ENCODE results near the gene UFL1. TPM values are rescaled to one million over a fixed set of nuclear protein-coding genes. Genes with fewer than 3 reads are reported as not detected.
"Not testable (repeated sequence)": the region's sequence is repeated elsewhere in the genome, so short reads cannot be mapped to it uniquely, and the experiment has no call there.

Gene UFL1
- total RNA-seq, 1 donor from 2014 or later: 23.0 TPM

GRCh38 chr6:96554558-96554957 is 33.0 kb downstream of the UFL1 start:
- TF ChIP-seq CTCF (IDR thresholded peaks at IDR 0.05): no peak
- no peaks in the 10 kb centered on the region for H3K9me3 ChIP-seq
- intact Hi-C loops (cut with DNase I): no loop called here

GRCh38 chr6:96559740-96560139 is 38.1 kb downstream of the UFL1 start:
- H3K36me3 ChIP-seq: peaks cover 16% of the 10 kb centered on the region
- H3K27ac ChIP-seq; H3K4me3 ChIP-seq; H3K9me3 ChIP-seq; DNase-seq; H3K27me3 ChIP-seq; H3K4me1 ChIP-seq; intact Hi-C loops (cut with DNase I); ATAC-seq: not testable (repeated sequence)

More at GRCh38 chr6:96554558-96554957, 33.0 kb downstream of the UFL1 start:
- Histone ChIP-seq H3K4me1 (no peaks in the 10 kb centered on the region), H3K36me3 (peaks cover 67% of the 10 kb centered on the region), H3K4me3 (no peak overlapping the region), H3K27me3 (no peaks in the 10 kb centered on the region), H3K27ac (no peak overlapping the region)
- no peak for ATAC-seq
- no peak for DNase-seq

- Histone ChIP-seq H3K27me3 (no peaks in the 10 kb centered on the region), H3K4me1 (no peaks in the 10 kb centered on the region), H3K27ac (no peak within 1 kb of the TSS), H3K4me3 (peak within 1 kb of the TSS; percentile 30), H3K9me3 (no peaks in the 10 kb centered on the region), H3K36me3 (no peaks in the 10 kb centered on the region)
- intact Hi-C loops (cut with DNase I): no loop called here
- DNase-seq (no peak), ATAC-seq (no peak)
- TF ChIP-seq CTCF (IDR thresholded peaks at IDR 0.05): no peak
These were observed 41.3 kb downstream of the UFL1 start, which contains the start of gene FHL5 for GRCh38 chr6:96562886-96563285. Gene FHL5 (plus strand): TSS chr6:96563128. CDS start chr6:96603614, 40,486 bp downstream.

GRCh38 chr6:96563853-96564252 is 42.2 kb downstream of the UFL1 start:
- intact Hi-C loops (cut with DNase I): no loop called here
- H3K36me3 ChIP-seq: no peaks in the 10 kb centered on the region
- no peaks in the 10 kb centered on the region for H3K4me1 ChIP-seq
- H3K9me3 ChIP-seq: no peaks in the 10 kb centered on the region
- H3K27ac ChIP-seq: no peak overlapping the region
- ATAC-seq: no peak
- H3K27me3 ChIP-seq: no peaks in the 10 kb centered on the region
- peak overlapping the region; percentile 30 for H3K4me3 ChIP-seq
- DNase-seq: no peak
- no peak for TF ChIP-seq CTCF (IDR thresholded peaks at IDR 0.05)

GRCh38 chr6:96570053-96570452 is 48.4 kb downstream of the UFL1 start:
- Histone ChIP-seq H3K27ac (no peak overlapping the region), H3K4me1 (no peaks in the 10 kb centered on the region), H3K36me3 (no peaks in the 10 kb centered on the region), H3K4me3 (no peak overlapping the region), H3K27me3 (no peaks in the 10 kb centered on the region), H3K9me3 (peaks cover 16% of the 10 kb centered on the region)
- no peak for DNase-seq
- no peak for ATAC-seq
- intact Hi-C loops (cut with DNase I): no loop called here
- TF ChIP-seq CTCF (IDR thresholded peaks at IDR 0.05): no peak

- ATAC-seq (no peak), DNase-seq (no peak)
- H3K27ac ChIP-seq: no peak overlapping the region
- no peak for TF ChIP-seq CTCF (IDR thresholded peaks at IDR 0.05)
- no peaks in the 10 kb centered on the region for H3K4me1 ChIP-seq
- no peaks in the 10 kb centered on the region for H3K27me3 ChIP-seq
- intact Hi-C loops (cut with DNase I): no loop called here
- H3K9me3 ChIP-seq: peaks cover 16% of the 10 kb centered on the region
- H3K36me3 ChIP-seq: no peaks in the 10 kb centered on the region
- no peak overlapping the region for H3K4me3 ChIP-seq
These were observed 49.9 kb downstream of the UFL1 start for GRCh38 chr6:96571551-96571950.

Measured in upper lobe of right lung (tissue), 1 donor.